HG03060 (cell line): ENCODE results near the gene ODAM.
"Not testable (repeated sequence)": the region's sequence is repeated elsewhere in the genome, so short reads cannot be mapped to it uniquely, and the experiment has no call there.

ENCODE experiments used
- ATAC-seq: cut with Tn5 transposase; IDR thresholded peaks from one replicate; pipeline ENCODE4 v1.9.1; 2021; ENCODE audit warnings: low read depth, moderate number of reproducible peaks; ENCODE audit not compliant: unreplicated experiment

Gene ODAM

DNA sequence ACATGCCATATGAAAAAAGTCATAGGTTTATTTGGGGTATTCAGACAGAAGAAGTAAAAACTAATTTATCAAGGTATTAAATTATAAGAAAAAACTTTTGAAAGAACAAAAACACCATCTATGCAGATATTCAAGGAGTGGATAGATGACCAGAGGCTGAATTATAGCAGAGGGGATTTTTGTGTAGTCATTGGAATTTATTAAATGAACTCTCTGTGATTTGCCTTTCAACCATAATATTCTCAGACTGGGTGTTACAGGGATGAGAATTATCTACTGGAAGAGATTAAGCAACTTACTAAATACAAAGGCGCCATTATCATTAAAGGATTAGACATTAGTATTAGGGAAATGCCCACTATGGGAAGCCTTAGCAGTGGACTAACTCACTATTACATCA, 21.0 kb downstream of the ODAM start:
- not testable (repeated sequence) for ATAC-seq

DNA sequence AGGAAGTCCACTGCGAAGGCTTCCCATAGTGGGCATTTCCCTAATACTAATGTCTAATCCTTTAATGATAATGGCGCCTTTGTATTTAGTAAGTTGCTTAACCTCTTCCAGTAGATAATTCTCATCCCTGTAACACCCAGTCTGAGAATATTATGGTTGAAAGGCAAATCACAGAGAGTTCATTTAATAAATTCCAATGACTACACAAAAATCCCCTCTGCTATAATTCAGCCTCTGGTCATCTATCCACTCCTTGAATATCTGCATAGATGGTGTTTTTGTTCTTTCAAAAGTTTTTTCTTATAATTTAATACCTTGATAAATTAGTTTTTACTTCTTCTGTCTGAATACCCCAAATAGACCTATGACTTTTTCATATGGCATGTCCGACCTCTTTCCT, 25.9 kb downstream of the ODAM start:
- ATAC-seq: not testable (repeated sequence)

DNA sequence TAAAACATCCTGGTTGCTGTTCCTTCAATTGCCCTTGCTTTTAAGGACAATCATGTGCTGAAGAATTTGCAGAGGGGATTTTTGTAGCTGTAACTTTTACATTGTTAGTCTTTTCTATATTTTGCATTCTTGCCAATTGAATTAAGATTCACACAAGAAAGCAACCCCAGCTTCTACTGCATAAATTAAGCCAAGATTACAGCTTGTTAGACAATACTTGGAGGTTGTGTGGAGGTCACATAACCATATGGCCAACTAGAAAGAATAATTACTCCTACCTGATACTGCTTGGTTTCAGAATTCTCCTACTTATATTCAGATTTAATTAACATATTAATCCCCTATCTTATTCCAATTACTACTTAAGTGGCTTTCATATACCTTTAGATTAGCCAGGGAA, 26.3 kb downstream of the ODAM start:
- ATAC-seq: not testable (repeated sequence)

DNA sequence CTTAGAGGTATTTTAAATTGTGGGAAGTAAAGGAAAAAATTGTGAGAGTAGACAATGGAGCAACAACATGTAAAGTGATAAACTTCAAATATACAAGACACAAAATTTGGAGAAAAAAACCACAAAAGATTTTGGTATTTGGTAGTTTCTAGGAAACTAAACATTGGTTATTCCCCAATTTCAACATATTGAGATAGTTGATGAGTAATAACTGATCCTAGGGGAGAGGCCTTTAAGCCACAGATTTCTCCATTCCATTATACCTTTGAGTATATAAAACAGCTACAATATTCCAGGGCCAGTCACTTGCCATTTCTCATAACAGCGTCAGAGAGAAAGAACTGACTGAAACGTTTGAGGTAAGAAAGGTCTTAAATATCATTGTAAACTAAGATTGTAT, 30.3 kb downstream of the ODAM start, which contains the start of gene FDCSP:
Gene FDCSP (plus strand): TSS at position 301 of the 400 bp plus-strand sequence. CDS start 5,071 bp downstream, outside the sequence.
- no peak for ATAC-seq

DNA sequence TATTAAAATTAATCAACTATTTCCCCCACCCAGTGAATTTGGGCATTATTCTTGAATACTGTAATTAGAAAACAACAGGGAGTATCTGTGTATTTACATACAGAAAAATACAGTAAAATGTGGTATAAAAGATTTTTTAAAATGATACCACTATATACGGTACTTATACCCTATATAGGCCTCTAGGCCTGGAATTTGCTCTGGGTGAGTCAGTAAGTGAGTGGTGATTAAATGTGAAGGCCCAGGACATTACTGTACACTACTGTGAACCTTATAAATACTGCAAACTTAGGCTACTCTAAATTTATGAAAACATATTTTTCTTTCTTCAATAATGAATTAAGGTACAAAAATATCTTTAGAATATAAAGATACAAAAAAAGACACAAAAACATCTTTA, 40.6 kb downstream of the ODAM start:
- no peak for ATAC-seq

DNA sequence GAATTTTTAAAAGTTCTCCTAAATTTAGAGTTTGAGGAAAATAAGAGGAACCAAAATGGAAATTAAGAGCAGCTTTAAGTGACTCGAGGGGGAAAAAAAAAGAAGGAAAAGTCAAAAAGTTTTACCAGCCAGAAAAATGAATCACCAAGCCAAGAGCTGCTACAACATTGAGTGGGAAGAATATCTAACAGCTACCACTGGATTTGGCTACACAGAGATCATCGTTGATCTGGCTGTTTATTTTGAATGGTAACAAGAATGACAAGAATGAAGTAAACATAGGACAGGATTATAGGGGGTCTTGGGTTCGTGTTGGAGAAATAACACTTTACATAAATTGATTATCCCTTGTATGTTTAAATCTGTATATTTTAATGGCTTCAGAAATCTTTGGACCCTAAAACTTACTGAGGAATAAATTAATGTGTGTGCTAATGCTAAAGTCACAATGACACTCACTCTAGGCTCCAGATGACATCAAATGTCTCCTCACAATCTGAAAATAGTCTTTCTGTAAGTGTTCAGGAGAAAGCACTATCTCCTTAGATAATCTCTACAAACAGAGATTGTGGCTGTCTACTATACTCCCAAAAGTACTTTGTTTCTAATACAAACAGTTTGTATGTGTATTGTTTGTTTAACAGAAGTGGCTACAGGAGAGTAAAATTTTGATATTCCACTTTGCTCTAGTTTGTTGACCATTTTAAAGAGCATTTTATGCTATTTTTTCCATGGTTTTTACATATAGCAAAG, 43.8 kb downstream of the ODAM start:
- no peak for ATAC-seq

DNA sequence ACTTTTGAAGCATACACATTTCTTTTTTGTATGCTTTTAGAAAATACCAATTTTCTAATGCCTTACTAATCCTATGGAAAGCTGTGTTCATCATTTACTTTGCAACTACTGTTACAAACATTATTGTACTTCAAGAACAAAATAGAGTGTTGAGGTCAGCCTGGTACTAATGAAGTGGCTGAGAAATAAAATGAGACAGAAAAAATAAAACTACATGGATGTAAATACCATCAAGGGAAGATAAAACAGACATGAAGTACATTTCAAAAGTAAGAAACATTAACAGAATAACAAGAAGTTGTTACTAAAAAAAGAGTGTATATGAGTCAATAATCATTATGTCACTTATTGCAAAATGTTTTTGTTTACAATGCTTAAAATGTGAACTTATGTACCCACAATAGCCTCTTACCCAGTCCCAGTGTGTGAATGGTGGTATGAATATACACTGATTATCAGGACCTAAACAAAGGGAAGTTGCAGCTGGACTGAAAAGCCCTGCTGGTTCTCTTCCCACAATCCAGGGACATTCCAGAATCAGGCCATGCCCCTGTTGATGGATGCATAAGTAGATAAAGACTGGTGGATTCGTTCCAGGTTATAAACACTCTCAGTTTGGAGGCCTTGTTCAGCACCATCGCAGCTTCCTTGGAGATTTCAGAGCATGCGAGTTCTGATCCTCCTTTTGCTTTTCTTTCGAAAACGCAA, 44.5 kb downstream of the ODAM start:
- no peak for ATAC-seq

DNA sequence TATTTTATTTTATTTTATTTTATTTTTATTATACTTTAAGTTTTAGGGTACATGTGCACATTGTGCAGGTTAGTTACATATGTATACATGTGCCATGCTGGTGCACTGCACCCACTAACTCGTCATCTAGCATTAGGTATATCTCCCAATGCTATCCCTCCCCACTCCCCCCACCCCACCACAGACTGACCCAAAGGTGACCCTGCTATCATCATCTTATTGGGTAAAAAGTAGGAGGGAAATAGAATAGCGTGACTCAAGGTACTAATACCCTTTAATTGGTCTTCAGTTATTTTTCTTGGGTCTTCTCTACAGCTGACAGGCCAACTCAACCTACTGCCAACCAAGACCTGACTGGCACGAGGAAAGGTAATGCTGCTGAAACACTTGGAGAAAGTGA, 46.8 kb downstream of the ODAM start, which contains the start of gene CSN3:
Gene CSN3 (plus strand): TSS at position 301 of the 400 bp plus-strand sequence. CDS start 2,223 bp downstream, outside the sequence.
- ATAC-seq: not testable (repeated sequence)

DNA sequence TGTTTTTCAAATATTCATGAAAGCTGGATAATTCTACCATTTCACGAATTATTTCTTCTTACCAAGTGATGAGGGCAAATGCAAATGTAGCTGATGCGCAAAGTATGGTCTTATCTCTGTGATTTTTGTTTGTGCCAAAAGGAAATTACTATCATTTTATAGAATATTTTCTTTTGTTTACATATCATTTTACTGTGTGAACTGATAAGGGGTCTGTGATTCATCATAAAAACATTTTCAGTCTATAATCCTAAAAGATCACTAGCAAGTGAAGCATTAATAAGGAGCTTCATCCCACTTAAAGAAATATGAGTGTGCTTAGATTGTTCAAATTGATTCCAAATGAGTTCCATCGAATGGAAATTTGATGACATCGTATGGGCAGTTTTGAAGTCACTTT, 47.6 kb downstream of the ODAM start:
- ATAC-seq: no peak

DNA sequence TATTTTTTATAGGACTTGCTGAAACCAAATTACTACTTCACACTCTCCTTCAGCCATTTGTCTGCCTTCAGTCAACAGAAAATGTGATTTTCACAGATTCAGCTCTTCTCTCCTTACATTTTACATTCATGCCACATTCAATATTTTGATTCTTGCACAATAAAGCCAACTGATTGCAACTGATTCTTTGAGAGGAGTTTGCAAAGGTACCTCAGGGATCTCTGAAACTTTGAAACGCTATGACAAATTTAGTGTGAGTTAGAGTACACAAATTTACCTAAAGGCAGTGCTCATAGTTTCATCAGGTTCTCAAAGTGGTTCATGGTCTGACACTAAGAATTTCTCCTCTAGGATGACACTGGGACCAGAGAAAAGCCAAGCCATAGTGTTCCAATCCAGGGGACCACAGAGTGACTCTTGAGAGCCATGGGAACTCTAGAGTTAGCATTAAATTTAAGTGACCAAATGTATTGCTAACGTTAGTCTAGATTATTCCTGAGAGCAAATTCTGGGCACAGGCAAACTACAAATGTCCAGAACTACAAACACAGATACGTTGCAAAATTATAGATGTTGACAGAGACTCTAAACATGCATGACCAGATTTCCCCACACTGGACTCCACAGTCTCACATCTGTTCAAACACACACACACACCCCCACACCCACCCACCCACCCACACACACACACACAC, 55.9 kb downstream of the ODAM start:
- ATAC-seq: no peak

DNA sequence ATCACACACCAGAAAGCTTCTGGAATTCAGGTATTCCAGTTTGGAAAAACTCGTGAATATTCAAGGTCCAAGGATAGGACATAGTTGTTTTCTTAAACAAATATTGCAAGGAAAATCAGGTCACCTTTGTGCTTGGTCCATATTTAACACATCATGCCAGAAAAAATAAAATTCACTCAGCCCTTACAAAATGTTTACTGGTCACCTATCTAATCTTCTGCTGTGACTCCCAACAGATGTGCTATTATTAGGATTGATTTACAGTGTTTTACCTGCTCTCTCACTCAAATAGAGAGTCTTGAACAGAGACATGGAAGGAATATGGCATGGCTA, 56.4 kb downstream of the ODAM start:
- no peak for ATAC-seq
